Kidney glomerular epithelial cell (primary cell): ENCODE data around the gene WDFY1.
A peak's percentile ranks its signal among the peaks of the same experiment; 100 is the strongest.

ENCODE experiments used
- DNase-seq: peaks from one replicate; lab custom pipeline; 2025; lab: John Stamatoyannopoulos, UW

WDFY1 gene

GRCh38 chr2:223930103-223930976 is 14.8 kb downstream of the WDFY1 start:
- no peak for DNase-seq

GRCh38 chr2:223929571-223930102 is 15.5 kb downstream of the WDFY1 start:
- no peak for DNase-seq

GRCh38 chr2:223928113-223929006 is 16.8 kb downstream of the WDFY1 start:
- DNase-seq = no peak

- DNase-seq = no peak
These were observed 20.0 kb downstream of the WDFY1 start for GRCh38 chr2:223925106-223925505.

GRCh38 chr2:223923976-223924375 is 21.2 kb downstream of the WDFY1 start:
- DNase-seq = no peak

- no peak for DNase-seq
These were observed 22.8 kb downstream of the WDFY1 start for GRCh38 chr2:223922308-223922707.

GRCh38 chr2:223921204-223921603 is 23.9 kb downstream of the WDFY1 start:
- no peak for DNase-seq

- no peak for DNase-seq
These were observed 25.0 kb downstream of the WDFY1 start for GRCh38 chr2:223920109-223920508.

- no peak for DNase-seq
These were observed 26.4 kb downstream of the WDFY1 start for GRCh38 chr2:223918671-223919134.

GRCh38 chr2:223916181-223916920 is 28.8 kb downstream of the WDFY1 start:
- DNase-seq = no peak

GRCh38 chr2:223915071-223915470 is 30.1 kb downstream of the WDFY1 start:
- no peak for DNase-seq

GRCh38 chr2:223914324-223914723 is 30.8 kb downstream of the WDFY1 start:
- DNase-seq = no peak

- DNase-seq = no peak
These were observed 36.0 kb downstream of the WDFY1 start for GRCh38 chr2:223909001-223909741.

GRCh38 chr2:223908304-223908998 is 36.7 kb downstream of the WDFY1 start:
- DNase-seq = no peak

GRCh38 chr2:223905996-223906395 is 39.1 kb downstream of the WDFY1 start:
- no peak for DNase-seq

- peak; percentile 23 for DNase-seq
These were observed 43.3 kb downstream of the WDFY1 start for GRCh38 chr2:223901854-223902253.

GRCh38 chr2:223901311-223901710 is 43.8 kb downstream of the WDFY1 start:
- no peak for DNase-seq

GRCh38 chr2:223900531-223900930 is 44.6 kb downstream of the WDFY1 start:
- DNase-seq = no peak

GRCh38 chr2:223900066-223900465 is 45.1 kb downstream of the WDFY1 start:
- no peak for DNase-seq

- DNase-seq = no peak
These were observed 47.3 kb downstream of the WDFY1 start for GRCh38 chr2:223897669-223898330.
